ENCODE measurements around the gene DOK5.

- TF ChIP-seq POLR2A (IDR thresholded peaks at IDR 0.05) = no peak
- TF ChIP-seq CTCF (IDR thresholded peaks at IDR 0.05) = no peak
Observed at GRCh38 chr20:54556406-54556805, 81.0 kb downstream of the DOK5 start.

Data from uterus (tissue), 2 donors.